Fibroblast of peridontal ligament (primary cell): ENCODE measurements around the gene SEMA3E.
"Not testable (repeated sequence)": the region's sequence is repeated elsewhere in the genome, so short reads cannot be mapped to it uniquely, and the experiment has no call there.

Experiments
- DNase-seq: peaks from one replicate; pipeline ENCODE4 v3.0.0-alpha.2; 2010; ENCODE audit errors: extremely low read depth

The SEMA3E gene

GRCh38 chr7:83486957-83487356, 162.0 kb downstream of the SEMA3E start:
- no peak for DNase-seq

- DNase-seq = no peak
These were observed 162.4 kb downstream of the SEMA3E start for GRCh38 chr7:83486536-83486935.

GRCh38 chr7:83484826-83485225, 164.1 kb downstream of the SEMA3E start:
- DNase-seq = no peak

- DNase-seq = no peak
These were observed 164.7 kb downstream of the SEMA3E start for GRCh38 chr7:83484266-83484665.

GRCh38 chr7:83478616-83479015, 170.3 kb downstream of the SEMA3E start:
- DNase-seq = no peak

- peak; percentile 19 for DNase-seq
These were observed 172.4 kb downstream of the SEMA3E start for GRCh38 chr7:83476511-83477050.

GRCh38 chr7:83475420-83475819, 173.5 kb downstream of the SEMA3E start:
- DNase-seq = no peak

- no peak for DNase-seq
These were observed 176.6 kb downstream of the SEMA3E start for GRCh38 chr7:83472376-83472775.

- no peak for DNase-seq
These were observed 179.4 kb downstream of the SEMA3E start for GRCh38 chr7:83469491-83469890.

GRCh38 chr7:83469076-83469475, 179.9 kb downstream of the SEMA3E start:
- DNase-seq = peak; percentile 78

GRCh38 chr7:83468251-83468739, 180.6 kb downstream of the SEMA3E start:
- peak; percentile 99 for DNase-seq

GRCh38 chr7:83467493-83467892, 181.4 kb downstream of the SEMA3E start:
- DNase-seq = no peak

- DNase-seq = no peak
These were observed 182.0 kb downstream of the SEMA3E start for GRCh38 chr7:83466956-83467355.

- no peak for DNase-seq
These were observed 182.6 kb downstream of the SEMA3E start for GRCh38 chr7:83466187-83466923.

GRCh38 chr7:83465643-83466042, 183.3 kb downstream of the SEMA3E start:
- no peak for DNase-seq

GRCh38 chr7:83461820-83462219, 187.1 kb downstream of the SEMA3E start:
- not testable (repeated sequence) for DNase-seq

GRCh38 chr7:83459930-83460653, 188.8 kb downstream of the SEMA3E start:
- DNase-seq = not testable (repeated sequence)

GRCh38 chr7:83459101-83459929, 189.6 kb downstream of the SEMA3E start:
- DNase-seq = not testable (repeated sequence)

GRCh38 chr7:83457022-83457892, 191.7 kb downstream of the SEMA3E start:
- peak; percentile 19 for DNase-seq

- no peak for DNase-seq
These were observed 192.5 kb downstream of the SEMA3E start for GRCh38 chr7:83456413-83456812.

- DNase-seq = no peak
These were observed 193.3 kb downstream of the SEMA3E start for GRCh38 chr7:83455612-83456011.
